ENCODE measurements around the gene NAT8. TPM values are rescaled to one million over a fixed set of nuclear protein-coding genes. Genes with fewer than 3 reads are reported as not detected.
A peak's percentile ranks its signal among the peaks of the same experiment; 100 is the strongest.

NAT8 gene
- total and polyA plus RNA-seq, 2 of the 13 experiments (the other 11 are each of a cell fraction or from before 2014, with no cell fraction given), result 1.9 to 12.9 TPM

- TF ChIP-seq TEF (CRISPR knock-in tag; IDR thresholded peaks at IDR 0.05), result no peak
- TF ChIP-seq MEIS1 (CRISPR knock-in tag; IDR thresholded peaks at IDR 0.05; ENCODE audit: borderline replicate concordance), result no peak
- peak; percentile 50; the same call in 1 of the 2 replicates for TF ChIP-seq GATAD2A (CRISPR knock-in tag; IDR thresholded peaks at IDR 0.05)
- no peak for TF ChIP-seq ZNF670 (CRISPR knock-in tag; IDR thresholded peaks at IDR 0.05; ENCODE audit: borderline replicate concordance)
- no peak for TF ChIP-seq RBM22 (optimal IDR thresholded peaks at IDR 0.05; ENCODE audit: low read length)
- TF ChIP-seq HOXD1 (CRISPR knock-in tag; IDR thresholded peaks at IDR 0.05), result no peak
- TF ChIP-seq HMG20A (CRISPR knock-in tag; IDR thresholded peaks at IDR 0.05; ENCODE audit: borderline replicate concordance), result no peak
- TF ChIP-seq PAX8 (CRISPR knock-in tag; IDR thresholded peaks at IDR 0.05; ENCODE audit: borderline replicate concordance), result no peak
- TF ChIP-seq ZBTB3 (CRISPR knock-in tag; IDR thresholded peaks at IDR 0.05; ENCODE audit: borderline replicate concordance, low read depth), result no peak
- no peak for TF ChIP-seq SMAD9 (CRISPR knock-in tag; IDR thresholded peaks at IDR 0.05)
- TF ChIP-seq ZNF878 (CRISPR knock-in tag; IDR thresholded peaks at IDR 0.05), result no peak
- TF ChIP-seq RXRB (CRISPR knock-in tag; IDR thresholded peaks at IDR 0.05; ENCODE audit: borderline replicate concordance), result no peak
- no peak for TF ChIP-seq NFKBIZ (CRISPR knock-in tag; IDR thresholded peaks at IDR 0.05)
- no peak for TF ChIP-seq SNAPC5 (CRISPR knock-in tag; IDR thresholded peaks at IDR 0.05; ENCODE audit: borderline replicate concordance)
- no peak for TF ChIP-seq PCBP2 (optimal IDR thresholded peaks at IDR 0.05; ENCODE audit: low read depth, low read length, poor library complexity, severe bottlenecking)
- no peak for TF ChIP-seq PITX1 (CRISPR knock-in tag; IDR thresholded peaks at IDR 0.05)
- no peak for TF ChIP-seq MZF1 (CRISPR knock-in tag; IDR thresholded peaks at IDR 0.05; ENCODE audit: borderline replicate concordance)
- TF ChIP-seq MXD4 (CRISPR knock-in tag; IDR thresholded peaks at IDR 0.05), result no peak
- TF ChIP-seq RAD21 (CRISPR knock-in tag; IDR thresholded peaks at IDR 0.05), result no peak
- no peak for TF ChIP-seq PATZ1 (CRISPR knock-in tag; IDR thresholded peaks at IDR 0.05)
- TF ChIP-seq LRRFIP1 (CRISPR knock-in tag; conservative IDR thresholded peaks at IDR 0.05), result no peak
- no peak for TF ChIP-seq SRY (CRISPR knock-in tag; IDR thresholded peaks at IDR 0.05)
- no peak for TF ChIP-seq MXD3 (CRISPR knock-in tag; IDR thresholded peaks at IDR 0.05)
- no peak for TF ChIP-seq ATF7 (IDR thresholded peaks at IDR 0.05)
- TF ChIP-seq ATF7 (CRISPR knock-in tag; IDR thresholded peaks at IDR 0.05), result no peak
These were observed 43.7 kb upstream of the NAT8 start (continued) for GRCh38 chr2:73685764-73686438.
